Measurements from ENCODE around the gene SLC6A12.
"Not testable (repeated sequence)": the region's sequence is repeated elsewhere in the genome, so short reads cannot be mapped to it uniquely, and the experiment has no call there.

Gene SLC6A12

GRCh38 chr12:214003-214741 is at the start of gene SLC6A12:
Gene SLC6A12, minus strand, starts transcription at chr12:214157. Its CDS starts 4,171 bp downstream, at chr12:209986.
- no peak for DNase-seq

- DNase-seq = no peak
Observed at GRCh38 chr12:263574-263973, 49.6 kb upstream of the SLC6A12 start.

GRCh38 chr12:262817-263216 is 48.9 kb upstream of the SLC6A12 start, which contains the start of gene SLC6A13:
Gene SLC6A13, minus strand, starts transcription at chr12:262836. Its CDS starts 2,784 bp downstream, at chr12:260052.
- no peak for DNase-seq

GRCh38 chr12:262113-262512 is 48.2 kb upstream of the SLC6A12 start:
- DNase-seq = no peak

GRCh38 chr12:257521-258321 is 43.8 kb upstream of the SLC6A12 start:
- no peak for DNase-seq

GRCh38 chr12:256958-257357 is 43.0 kb upstream of the SLC6A12 start:
- DNase-seq = no peak

- DNase-seq = no peak
Observed at GRCh38 chr12:256225-256624, 42.3 kb upstream of the SLC6A12 start.

- no peak for DNase-seq
Observed at GRCh38 chr12:254912-255311, 41.0 kb upstream of the SLC6A12 start.

- no peak for DNase-seq
Observed at GRCh38 chr12:254039-254438, 40.1 kb upstream of the SLC6A12 start.

GRCh38 chr12:253116-253831 is 39.3 kb upstream of the SLC6A12 start:
- DNase-seq = no peak

GRCh38 chr12:252636-253035 is 38.7 kb upstream of the SLC6A12 start:
- no peak for DNase-seq

- DNase-seq = no peak
Observed at GRCh38 chr12:247271-247670, 33.3 kb upstream of the SLC6A12 start.

GRCh38 chr12:243381-243780 is 29.4 kb upstream of the SLC6A12 start:
- peak; percentile 25 for DNase-seq

- no peak for DNase-seq
Observed at GRCh38 chr12:242496-242895, 28.5 kb upstream of the SLC6A12 start.

- no peak for DNase-seq
Observed at GRCh38 chr12:241266-241665, 27.3 kb upstream of the SLC6A12 start.

GRCh38 chr12:240566-240965 is 26.6 kb upstream of the SLC6A12 start:
- DNase-seq = no peak

GRCh38 chr12:238736-239398 is 24.9 kb upstream of the SLC6A12 start:
- DNase-seq = no peak

GRCh38 chr12:238116-238515 is 24.2 kb upstream of the SLC6A12 start:
- no peak for DNase-seq

- DNase-seq = no peak
Observed at GRCh38 chr12:237026-237815, 23.3 kb upstream of the SLC6A12 start.

GRCh38 chr12:236445-236844 is 22.5 kb upstream of the SLC6A12 start:
- no peak for DNase-seq

GRCh38 chr12:235967-236366 is 22.0 kb upstream of the SLC6A12 start:
- not testable (repeated sequence) for DNase-seq

GRCh38 chr12:234891-235415 is 21.0 kb upstream of the SLC6A12 start:
- DNase-seq = no peak
